GM18508 (cell line): ENCODE results near the gene EIPR1.

Experiments
- ATAC-seq: cut with Tn5 transposase; IDR thresholded peaks from one replicate; pipeline ENCODE4 v1.9.1; 2021; ENCODE audit warnings: moderate number of reproducible peaks; ENCODE audit not compliant: insufficient read depth, unreplicated experiment

EIPR1 gene

GRCh38 chr2:3326182-3326537 is 51.5 kb downstream of the EIPR1 start:
- ATAC-seq = no peak

- ATAC-seq = no peak
Measured at GRCh38 chr2:3325458-3326181, 52.0 kb downstream of the EIPR1 start.

GRCh38 chr2:3324404-3325281 is 53.0 kb downstream of the EIPR1 start:
- ATAC-seq = no peak

GRCh38 chr2:3324036-3324386 is 53.6 kb downstream of the EIPR1 start:
- ATAC-seq = no peak

- no peak for ATAC-seq
Measured at GRCh38 chr2:3323360-3324035, 54.1 kb downstream of the EIPR1 start.

GRCh38 chr2:3322311-3322970 is 55.2 kb downstream of the EIPR1 start:
- ATAC-seq = no peak

GRCh38 chr2:3321825-3322224 is 55.8 kb downstream of the EIPR1 start:
- no peak for ATAC-seq

- no peak for ATAC-seq
Measured at GRCh38 chr2:3320910-3321605, 56.6 kb downstream of the EIPR1 start.

GRCh38 chr2:3319745-3320566 is 57.7 kb downstream of the EIPR1 start:
- no peak for ATAC-seq

GRCh38 chr2:3319134-3319533 is 58.5 kb downstream of the EIPR1 start:
- ATAC-seq = no peak

- no peak for ATAC-seq
Measured at GRCh38 chr2:3317871-3318590, 59.6 kb downstream of the EIPR1 start.

- ATAC-seq = no peak
Measured at GRCh38 chr2:3317277-3317685, 60.3 kb downstream of the EIPR1 start.

GRCh38 chr2:3316456-3317276 is 61.0 kb downstream of the EIPR1 start:
- ATAC-seq = no peak

GRCh38 chr2:3314626-3315025 is 63.0 kb downstream of the EIPR1 start:
- ATAC-seq = no peak

- ATAC-seq = no peak
Measured at GRCh38 chr2:3313781-3314375, 63.7 kb downstream of the EIPR1 start.

GRCh38 chr2:3312576-3313345 is 64.9 kb downstream of the EIPR1 start:
- no peak for ATAC-seq

GRCh38 chr2:3311601-3312000 is 66.0 kb downstream of the EIPR1 start:
- ATAC-seq = no peak
